Measurements from ENCODE around the gene HTR7. TPM values are rescaled to one million over a fixed set of nuclear protein-coding genes. Genes with fewer than 3 reads are reported as not detected.

Gene HTR7
- total and polyA plus RNA-seq, 2 of the 4 experiments (the other 2 are of a cell fraction), result 0.43 to 0.72 TPM

DNA sequence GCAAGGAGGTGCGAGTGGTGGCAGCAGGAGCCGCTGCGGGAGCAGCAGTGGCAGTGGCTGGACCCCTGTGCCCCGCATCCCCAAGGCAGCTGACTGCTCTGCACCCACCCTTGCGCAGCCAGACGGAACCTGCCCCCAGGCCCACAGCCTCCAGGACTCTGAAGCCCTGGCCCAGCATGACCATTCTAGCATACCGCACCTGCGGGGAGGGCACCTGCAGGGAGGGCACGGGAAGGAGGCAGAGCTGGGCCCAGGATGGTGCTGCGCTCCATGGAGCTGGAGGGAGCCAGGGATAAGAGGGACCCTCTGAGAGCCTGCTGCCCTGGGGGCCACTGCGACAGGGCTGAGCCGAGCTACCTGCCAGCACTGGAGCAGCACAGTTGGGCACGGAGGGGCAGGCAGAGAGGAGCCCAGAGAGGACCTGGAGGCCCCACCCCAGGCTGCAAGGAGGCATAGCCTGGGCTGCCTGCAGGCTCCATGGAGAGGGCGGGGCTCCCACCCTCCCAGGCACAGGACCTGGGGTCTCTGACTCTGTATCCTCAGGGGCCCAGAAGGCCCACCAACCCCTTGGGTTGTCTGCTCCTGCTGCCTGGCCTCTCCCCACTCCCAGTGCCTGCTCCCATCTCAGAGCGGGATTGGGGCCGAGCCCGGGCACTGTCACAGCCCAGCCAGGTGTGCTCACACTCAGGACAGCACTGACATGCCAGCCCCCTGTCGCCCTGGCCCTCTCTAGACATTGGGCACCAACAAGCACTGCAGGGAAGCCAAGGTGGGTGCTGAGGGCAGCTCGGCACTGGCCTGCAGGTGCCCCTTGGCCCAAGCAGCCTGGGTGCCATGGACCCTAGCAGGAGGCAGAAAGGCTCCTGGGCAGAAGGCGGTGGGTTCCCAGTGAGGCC lies 87.6 kb downstream of the HTR7 start:
- H3K4me2 ChIP-seq (ENCODE audit: low read depth, low read length), result no peak overlapping the region
- BruUV-seq (replicated peaks), result no TSS peak
- 71% methylated on average over 11 of the region's 20 CpGs; no CpG with 5 or more reads in 1 of the 2 experiments for WGBS, 2 experiments (ENCODE audit: extremely low coverage in 2 of 2, insufficient read length in 1 of 2)

More for the DNA sequence above, 87.6 kb downstream of the HTR7 start:
- intact Hi-C loops (cut with micrococcal nuclease), result no loop called here
- Histone ChIP-seq H4K5ac (ENCODE audit: low read depth, low read length) (no peak overlapping the region), H3K4me1 (ENCODE audit: control insufficient read depth, insufficient read depth, low read length) (no peaks in the 10 kb centered on the region), H3K27ac (ENCODE audit: insufficient read depth, low read length) (no peak overlapping the region), H2BK20ac (ENCODE audit: low read depth, low read length) (no peak overlapping the region), H3K9me3 (ENCODE audit: control insufficient read depth, insufficient read depth, low read length) (no peaks in the 10 kb centered on the region), H2BK120ac (ENCODE audit: low read depth, low read length) (no peak overlapping the region), H4K8ac (ENCODE audit: low read depth in 2 of 2, low read length in 2 of 2) (no peak overlapping the region), H4K20me1 (ENCODE audit: insufficient read depth, low read length) (no peaks in the 10 kb centered on the region), H3K36me3 (ENCODE audit: control insufficient read depth, insufficient read depth, low read length) (no peaks in the 10 kb centered on the region), H3K27me3 (ENCODE audit: control insufficient read depth, insufficient read depth, low read length) (0 out of 2 replicates have a peak, but pooled peaks cover 2% of the 10 kb centered on the region), H3K14ac (replicated peaks; ENCODE audit: low read depth, low read length) (no peak overlapping the region), H3K4ac (ENCODE audit: low read depth, low read length) (no peak overlapping the region), H2BK15ac (ENCODE audit: low read depth, low read length) (no peak overlapping the region), H2AK5ac (ENCODE audit: low read depth, low read length) (no peak overlapping the region), H3K56ac (ENCODE audit: extremely low read depth, insufficient read depth, low read length) (no peak overlapping the region), H2AK9ac (replicated peaks; ENCODE audit: low read depth, low read length, poor library complexity) (no peak overlapping the region), H3K18ac (ENCODE audit: low read depth, low read length) (no peak overlapping the region), H2AFZ (replicated peaks; ENCODE audit: low read length, poor library complexity) (no peak overlapping the region), H3K23ac (ENCODE audit: low read depth, low read length) (no peak overlapping the region), H3K79me1 (ENCODE audit: low read depth in 1 of 2, low read length in 2 of 2) (no peaks in the 10 kb centered on the region), H4K91ac (ENCODE audit: insufficient read depth, low read depth, low read length) (no peak overlapping the region), H3K4me3 (ENCODE audit: insufficient read depth, low read depth, low read length) (no peak overlapping the region), H2BK5ac (ENCODE audit: low read depth, low read length, poor library complexity, severe bottlenecking) (no peak overlapping the region), H3K9me1 (ENCODE audit: insufficient read depth, low read length) (no peaks in the 10 kb centered on the region), H3K9ac (ENCODE audit: low read depth, low read length) (no peak overlapping the region)
- CTCF ChIA-PET, result no interaction called here
- dilution Hi-C loops (cut with HindIII; ENCODE audit: low sequenced_read_pairs, unreplicated experiment), result no loop called here
- in situ Hi-C loops (cut with MboI; ENCODE audit: low sequenced_read_pairs), result no loop called here
- POLR2A ChIA-PET (ENCODE audit: unreplicated experiment), result no interaction called here
- ATAC-seq (ENCODE audit: low read depth), result no peak
- DNase-seq, result no peak
- TF ChIP-seq RFX5 (IDR thresholded peaks at IDR 0.05; ENCODE audit: low read depth, low read length), result no peak
- TF ChIP-seq, protein P1, sequence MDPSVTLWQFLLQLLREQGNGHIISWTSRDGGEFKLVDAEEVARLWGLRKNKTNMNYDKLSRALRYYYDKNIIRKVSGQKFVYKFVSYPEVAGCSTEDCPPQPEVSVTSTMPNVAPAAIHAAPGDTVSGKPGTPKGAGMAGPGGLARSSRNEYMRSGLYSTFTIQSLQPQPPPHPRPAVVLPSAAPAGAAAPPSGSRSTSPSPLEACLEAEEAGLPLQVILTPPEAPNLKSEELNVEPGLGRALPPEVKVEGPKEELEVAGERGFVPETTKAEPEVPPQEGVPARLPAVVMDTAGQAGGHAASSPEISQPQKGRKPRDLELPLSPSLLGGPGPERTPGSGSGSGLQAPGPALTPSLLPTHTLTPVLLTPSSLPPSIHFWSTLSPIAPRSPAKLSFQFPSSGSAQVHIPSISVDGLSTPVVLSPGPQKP (IDR thresholded peaks at IDR 0.05; ENCODE audit: borderline replicate concordance, low read depth, low read length), result no peak
- TF ChIP-seq, protein P2, sequence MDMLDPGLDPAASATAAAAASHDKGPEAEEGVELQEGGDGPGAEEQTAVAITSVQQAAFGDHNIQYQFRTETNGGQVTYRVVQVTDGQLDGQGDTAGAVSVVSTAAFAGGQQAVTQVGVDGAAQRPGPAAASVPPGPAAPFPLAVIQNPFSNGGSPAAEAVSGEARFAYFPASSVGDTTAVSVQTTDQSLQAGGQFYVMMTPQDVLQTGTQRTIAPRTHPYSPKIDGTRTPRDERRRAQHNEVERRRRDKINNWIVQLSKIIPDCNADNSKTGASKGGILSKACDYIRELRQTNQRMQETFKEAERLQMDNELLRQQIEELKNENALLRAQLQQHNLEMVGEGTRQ (IDR thresholded peaks at IDR 0.05; ENCODE audit: low read depth, low read length), result no peak
- TF ChIP-seq SMC3 (IDR thresholded peaks at IDR 0.05; ENCODE audit: low read depth, low read length), result no peak
- TF ChIP-seq, protein P3, sequence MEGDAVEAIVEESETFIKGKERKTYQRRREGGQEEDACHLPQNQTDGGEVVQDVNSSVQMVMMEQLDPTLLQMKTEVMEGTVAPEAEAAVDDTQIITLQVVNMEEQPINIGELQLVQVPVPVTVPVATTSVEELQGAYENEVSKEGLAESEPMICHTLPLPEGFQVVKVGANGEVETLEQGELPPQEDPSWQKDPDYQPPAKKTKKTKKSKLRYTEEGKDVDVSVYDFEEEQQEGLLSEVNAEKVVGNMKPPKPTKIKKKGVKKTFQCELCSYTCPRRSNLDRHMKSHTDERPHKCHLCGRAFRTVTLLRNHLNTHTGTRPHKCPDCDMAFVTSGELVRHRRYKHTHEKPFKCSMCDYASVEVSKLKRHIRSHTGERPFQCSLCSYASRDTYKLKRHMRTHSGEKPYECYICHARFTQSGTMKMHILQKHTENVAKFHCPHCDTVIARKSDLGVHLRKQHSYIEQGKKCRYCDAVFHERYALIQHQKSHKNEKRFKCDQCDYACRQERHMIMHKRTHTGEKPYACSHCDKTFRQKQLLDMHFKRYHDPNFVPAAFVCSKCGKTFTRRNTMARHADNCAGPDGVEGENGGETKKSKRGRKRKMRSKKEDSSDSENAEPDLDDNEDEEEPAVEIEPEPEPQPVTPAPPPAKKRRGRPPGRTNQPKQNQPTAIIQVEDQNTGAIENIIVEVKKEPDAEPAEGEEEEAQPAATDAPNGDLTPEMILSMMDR (conservative IDR thresholded peaks at IDR 0.05; ENCODE audit: low read depth, low read length), result no peak
- TF ChIP-seq RAD21 (IDR thresholded peaks at IDR 0.05; ENCODE audit: low read length), result no peak
- TF ChIP-seq BHLHE40 (IDR thresholded peaks at IDR 0.05; ENCODE audit: low read depth, low read length), result no peak
- TF ChIP-seq NFE2L2 (IDR thresholded peaks at IDR 0.05; ENCODE audit: low read depth, low read length), result no peak
- TF ChIP-seq MAFK (IDR thresholded peaks at IDR 0.05; ENCODE audit: low read depth, low read length), result no peak
- TF ChIP-seq CEBPB (IDR thresholded peaks at IDR 0.05; ENCODE audit: low read depth, low read length), result no peak
- no peak for TF ChIP-seq POLR2A (IDR thresholded peaks at IDR 0.05; ENCODE audit: low read depth, low read length)

Measured in IMR-90 (cell line).